K562 (cell line): ENCODE measurements around the gene HNRNPH3. TPM values are rescaled to one million over a fixed set of nuclear protein-coding genes. Genes with fewer than 3 reads are reported as not detected.

Source experiments
- ATAC-seq: fragments of 200-7000 bp; cut with Tn5 transposase; 3 replicates; pipeline ENCODE4 v1.9.1; 2020; ENCODE audit warnings: moderate library complexity
- BruUV-seq: library from RNA; stranded (reverse); fragments of 400-500 nt; replicated peaks from 2 replicates; lab custom pipeline; 2021; lab: Mats Ljungman, UMichigan
- CTCF ChIA-PET: fragments of 300-600 bp; formaldehyde crosslinking; extraction: SDS; loops from one replicate; lab custom pipeline; 2021; ENCODE audit warnings: low intra/inter-chr PET ratio; lab: Yijun Ruan, JAX
- POLR2A ChIA-PET: fragments of 300-600, 350-650 bp; sonication (Branson Sonifier 250); formaldehyde crosslinking; extraction: SDS; loops from one replicate; lab custom pipeline; 2021; ENCODE audit warnings: antibody characterized with exemption, inconsistent platforms; lab: Yijun Ruan, JAX
- DNase-seq, 4 experiments: peaks; one replicate each; pipeline versions ENCODE4 v3.0.0 to v3.0.0-alpha.2; 2011 to 2018; ENCODE audit warnings: low spot score in 3 of 4, mixed read lengths in 3 of 4; ENCODE audit errors: extremely low read depth in 1 of 4
- FAIRE-seq: peaks from 2 replicates; lab custom pipeline; 2011; peaks lifted over from hg19 to GRCh38; lab: Jason Lieb, UNC
- H2AFZ ChIP-seq: 2 replicates; pipeline ENCODE4 v1.6.0; 2011; ENCODE audit warnings: low read depth, low read length, control low read depth, inconsistent platforms
- H3K27ac ChIP-seq: fragments of 200-600 bp; 3 replicates; pipeline ENCODE4 v1.8.0; 2011; ENCODE audit warnings: low read depth, mild to moderate bottlenecking, control low read depth, inconsistent platforms, low read length, moderate library complexity, mixed read lengths; ENCODE audit errors: extremely low read depth
- H3K27me3 ChIP-seq, 2 experiments: fragments of 300-600 bp in 1 of 2; 2 replicates in 1 of 2; 3 replicates in 1 of 2; pipeline versions ENCODE4 v1.6.0 to v1.8.0; 2011; ENCODE audit warnings: inconsistent platforms in 2 of 2, low read length in 2 of 2, mild to moderate bottlenecking in 1 of 2, mixed read lengths in 1 of 2, moderate library complexity in 1 of 2; ENCODE audit not compliant: control insufficient read depth in 2 of 2, insufficient read depth in 2 of 2
- H3K36me3 ChIP-seq: fragments of 300-600 bp; 3 replicates; pipeline ENCODE4 v1.8.0; 2011; ENCODE audit warnings: mild to moderate bottlenecking, low read length, inconsistent platforms; ENCODE audit not compliant: control insufficient read depth, insufficient read depth
- H3K4me1 ChIP-seq, 2 experiments: fragments of 200-600 bp in 1 of 2; replicated peaks in 1 of 2; 2 replicates in 1 of 2; 3 replicates in 1 of 2; pipeline versions ENCODE4 v1.5.1 to v1.8.0; 2011; ENCODE audit warnings: inconsistent platforms in 2 of 2, low read length in 2 of 2, mild to moderate bottlenecking in 1 of 2, mixed read lengths in 1 of 2, moderate library complexity in 1 of 2; ENCODE audit not compliant: control insufficient read depth in 2 of 2, insufficient read depth in 2 of 2
- H3K4me2 ChIP-seq: 2 replicates; pipeline ENCODE4 v1.6.1; 2011; ENCODE audit warnings: low read length, control low read depth, inconsistent platforms, mixed read lengths; ENCODE audit not compliant: insufficient read depth
- H3K4me3 ChIP-seq: fragments of 200-600 bp; sonication (generic), shearing (Covaris generic); 2 replicates; pipeline ENCODE4 v1.5.1; 2016; ENCODE audit warnings: control low read depth, inconsistent platforms
- H3K79me2 ChIP-seq: fragments of 200-600 bp; 3 replicates; pipeline ENCODE4 v1.8.0; 2011; ENCODE audit warnings: low read length, inconsistent platforms; ENCODE audit not compliant: control insufficient read depth, insufficient read depth
- H3K9ac ChIP-seq, 2 experiments: 2 replicates each; pipeline versions ENCODE4 v1.6.0 to v1.6.1; 2011; ENCODE audit warnings: low read depth in 2 of 2, low read length in 2 of 2, control low read depth in 1 of 2, inconsistent platforms in 1 of 2, mild to moderate bottlenecking in 1 of 2, mixed read lengths in 1 of 2; ENCODE audit not compliant: insufficient read depth in 1 of 2
- H3K9me1 ChIP-seq: one replicate; pipeline ENCODE4 v1.6.0; 2011; ENCODE audit warnings: inconsistent platforms, mild to moderate bottlenecking, low read length, moderate library complexity; ENCODE audit not compliant: control insufficient read depth, insufficient read depth
- H3K9me3 ChIP-seq: replicated peaks from 2 replicates; pipeline ENCODE4 v1.5.1; 2011; ENCODE audit warnings: low read depth, low read length, inconsistent platforms; ENCODE audit not compliant: control insufficient read depth, insufficient read depth
- H4K20me1 ChIP-seq: replicated peaks from 2 replicates; pipeline ENCODE4 v1.6.1; 2011; ENCODE audit warnings: low read length, inconsistent platforms, mixed read lengths; ENCODE audit not compliant: control insufficient read depth, insufficient read depth
- CSDE1 ChIP-seq, 2 experiments: fragments of 450-650 bp; IDR thresholded peaks; 2 replicates each; pipeline ENCODE4 v1.6.1; 2016; ENCODE audit warnings: mild to moderate bottlenecking in 1 of 2
- ESRRA ChIP-seq: fragments of 450-650 bp; IDR thresholded peaks from 2 replicates; pipeline ENCODE4 v1.6.1; 2014; ENCODE audit warnings: low read depth, mild to moderate bottlenecking, moderate library complexity, borderline replicate concordance
- GABPB1 ChIP-seq: sonication (generic); formaldehyde crosslinking; IDR thresholded peaks from 2 replicates; pipeline ENCODE4 v1.8.0; 2022; ENCODE audit warnings: mild to moderate bottlenecking, missing genetic modification reagents
- MAZ ChIP-seq, 2 experiments: fragments of 450-650 bp in 1 of 2; sonication (generic) in 1 of 2; formaldehyde crosslinking; IDR thresholded peaks in 1 of 2; conservative IDR thresholded peaks in 1 of 2; 2 replicates each; pipeline versions ENCODE4 v1.4.0 to v1.5.0; 2020; ENCODE audit warnings: mild to moderate bottlenecking in 1 of 2, missing genetic modification reagents in 1 of 2
- MTA1 ChIP-seq: fragments of 450-650 bp; IDR thresholded peaks from 2 replicates; pipeline ENCODE4 v1.6.1; 2017; ENCODE audit warnings: borderline replicate concordance
- PHF21A ChIP-seq: fragments of 450-650 bp; IDR thresholded peaks from 2 replicates; pipeline ENCODE4 v1.6.1; 2017; ENCODE audit warnings: low read depth, borderline replicate concordance
- SOX6 ChIP-seq: fragments of 450-650 bp; IDR thresholded peaks from 2 replicates; pipeline ENCODE4 v1.6.1; 2014; ENCODE audit warnings: mild to moderate bottlenecking
- ZNF134 ChIP-seq: fragments of 250-450 bp; sonication (Bioruptor Pico); conservative IDR thresholded peaks from 2 replicates; pipeline ENCODE4 v1.4.0; 2020
- ZNF184 ChIP-seq: sonication (generic); formaldehyde crosslinking; IDR thresholded peaks from 2 replicates; pipeline ENCODE4 v1.5.0; 2020; ENCODE audit warnings: missing genetic modification reagents
- ZNF239 ChIP-seq: fragments of 250-450 bp; sonication (Bioruptor Pico); IDR thresholded peaks from 2 replicates; pipeline ENCODE4 v1.4.0; 2020; ENCODE audit warnings: mild to moderate bottlenecking
- ZNF586 ChIP-seq: fragments of 450-650 bp; formaldehyde crosslinking; conservative IDR thresholded peaks from 2 replicates; pipeline ENCODE4 v1.4.0; 2020; ENCODE audit warnings: mild to moderate bottlenecking, moderate library complexity
- WGBS: fragments of 100-300 bp; shearing (Covaris generic); methylation state at CpG from one replicate; pipeline ENCODE4 v1.1.6; 2016; ENCODE audit warnings: low coverage, mixed read lengths; ENCODE audit not compliant: insufficient coverage; ENCODE audit errors: missing lambda C conversion rate; 5-methylcytosine and 5-hydroxymethylcytosine counted together
- in situ Hi-C: fragments of 300-500 bp; cut with MboI; formaldehyde crosslinking; loops from 4 replicates; pipeline ENCODE4 v1.15.0; 2018; ENCODE audit warnings: inconsistent platforms, mixed read lengths
- intact Hi-C: fragments of 100-400 bp; cut with micrococcal nuclease; formaldehyde crosslinking; loops from 2 replicates; pipeline ENCODE4 v1.14.2; 2022
- polyA plus RNA-seq, 8 experiments: library from polyadenylated mRNA; depleted of rRNA in 4 of 8; stranded (reverse) in 5 of 8; unstranded in 3 of 8; fragments of >200 nt; fragmentation: Nextera tagmentation in 2 of 8; fragmentation: Illumina TruSeq in 1 of 8; extraction: Ambion mirVana in 2 of 8; extraction: Trizol in 1 of 8; gene quantifications; 2 replicates each; pipeline versions ENCODE4 v1.2.1 to v1.2.3, GENCODE V29; 2011 to 2014; ENCODE audit warnings: inconsistent platforms in 1 of 8, missing spikeins in 1 of 8
- total RNA-seq, 7 experiments: library from RNA; depleted of rRNA in 6 of 7; stranded (reverse); fragments of >200 nt in 6 of 7; fragmentation: Illumina TruSeq in 2 of 7; extraction: Trizol in 2 of 7; gene quantifications; 2 replicates each; pipeline versions ENCODE4 v1.2.1 to v1.2.3, GENCODE V29; 2011 to 2021; ENCODE audit warnings: low replicate concordance in 1 of 7
- TF ChIP-seq, protein P1 (sequence below), 3 experiments: IDR thresholded peaks in 2 of 3; conservative IDR thresholded peaks in 1 of 3; 2 replicates each; pipeline ENCODE4 v1.5.1; 2011 to 2012; ENCODE audit warnings: low read length in 3 of 3, mild to moderate bottlenecking in 3 of 3, control low read depth in 2 of 3, improper control_type of control experiment in 1 of 3, inconsistent platforms in 1 of 3, low read depth in 1 of 3, mixed read lengths in 1 of 3, moderate library complexity in 1 of 3; ENCODE audit not compliant: insufficient read depth in 2 of 3
- TF ChIP-seq, protein P2 (sequence below): sonication (generic); formaldehyde crosslinking; IDR thresholded peaks from 2 replicates; pipeline ENCODE4 v1.8.1; 2023; ENCODE audit warnings: mild to moderate bottlenecking, missing genetic modification reagents

Gene HNRNPH3
- total and polyA plus RNA-seq, 9 of the 15 experiments (the other 6 are each of a cell fraction or from before 2014, with no cell fraction given), result 52.8 to 562 (median 152) TPM

DNA sequence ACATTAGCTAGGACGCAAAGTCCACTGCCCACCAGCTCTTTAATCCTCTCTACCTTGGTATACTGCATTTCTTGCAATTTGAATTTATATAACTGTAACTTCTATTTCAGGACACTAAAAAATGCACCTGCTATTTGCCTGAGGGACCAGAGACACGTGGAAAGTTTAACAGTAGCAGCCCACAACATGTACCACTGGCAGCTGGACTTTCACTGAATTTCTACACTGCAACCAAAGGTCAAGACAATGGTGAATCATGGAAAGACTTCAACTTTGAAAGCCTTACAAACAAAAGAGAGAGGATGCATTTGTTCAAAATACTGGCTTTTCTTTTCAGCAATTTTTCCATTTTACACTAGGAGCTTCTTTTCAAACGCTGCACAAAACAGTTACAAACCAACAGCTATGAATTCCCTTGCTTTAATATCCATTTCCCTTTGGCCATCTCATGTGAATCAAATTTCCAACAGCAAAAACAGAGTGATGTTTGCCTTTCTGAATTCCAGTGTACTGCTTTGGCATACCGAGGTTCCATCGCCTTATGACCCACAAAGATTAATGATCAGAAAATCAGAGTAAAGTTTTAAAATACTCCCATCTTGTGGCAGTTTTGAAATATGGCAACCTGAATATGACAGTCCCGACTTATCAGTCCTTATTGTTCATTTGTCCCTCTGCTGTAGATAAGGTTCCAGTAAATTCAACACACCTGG, 29.9 kb upstream of the HNRNPH3 start:
- ATAC-seq, result peak; percentile 84
- H3K79me2 ChIP-seq, result no peaks in the 10 kb centered on the region
- no peaks in the 10 kb centered on the region for H3K9me1 ChIP-seq
- H3K27me3 ChIP-seq, result no peaks in the 10 kb centered on the region
- no peak overlapping the region for H3K4me2 ChIP-seq
- 27% methylated on average over 6 of the region's 6 CpGs for WGBS
- peak; percentile 89 for FAIRE-seq
- no TSS peak for BruUV-seq
- intact Hi-C loops (loop anchor here (1.0 to 5.0 kb wide), 4 partner anchors 90 to 514 kb away; no protein-coding TSS in a partner anchor), in situ Hi-C loops (loop anchor here (5.0 to 10.0 kb wide), 3 partner anchors 90 to 517 kb away; no protein-coding TSS in a partner anchor)
- ChIA-PET CTCF (interaction anchor here (1.2 to 1.8 kb wide), 2 partner anchors 90 to 447 kb away, joined by 4 to 11 read pairs; no protein-coding TSS in a partner anchor), POLR2A (interaction anchor here (1.0 to 1.4 kb wide), 5 partner anchors 11 to 89 kb away, joined by 3 to 7 read pairs (median 4); partner anchors contain the start of genes HNRNPH3 and PBLD)
- H3K4me3 ChIP-seq, result no peak overlapping the region
- no peaks in the 10 kb centered on the region for H3K9me3 ChIP-seq
- no peaks in the 10 kb centered on the region for H3K36me3 ChIP-seq
- no peak overlapping the region for H3K9ac ChIP-seq
- DNase-seq, result peak; percentile 49 to 55 (median 50)
- H2AFZ ChIP-seq, result no peak overlapping the region
- H3K4me1 ChIP-seq, result no peaks in the 10 kb centered on the region
- H3K27ac ChIP-seq, result no peak overlapping the region
- H4K20me1 ChIP-seq, result no peaks in the 10 kb centered on the region
- TF ChIP-seq ZNF239 (CRISPR knock-in tag), result no peak
- no peak for TF ChIP-seq ZNF184
- no peak for TF ChIP-seq GABPB1 (CRISPR knock-in tag)
- TF ChIP-seq, protein P1, sequence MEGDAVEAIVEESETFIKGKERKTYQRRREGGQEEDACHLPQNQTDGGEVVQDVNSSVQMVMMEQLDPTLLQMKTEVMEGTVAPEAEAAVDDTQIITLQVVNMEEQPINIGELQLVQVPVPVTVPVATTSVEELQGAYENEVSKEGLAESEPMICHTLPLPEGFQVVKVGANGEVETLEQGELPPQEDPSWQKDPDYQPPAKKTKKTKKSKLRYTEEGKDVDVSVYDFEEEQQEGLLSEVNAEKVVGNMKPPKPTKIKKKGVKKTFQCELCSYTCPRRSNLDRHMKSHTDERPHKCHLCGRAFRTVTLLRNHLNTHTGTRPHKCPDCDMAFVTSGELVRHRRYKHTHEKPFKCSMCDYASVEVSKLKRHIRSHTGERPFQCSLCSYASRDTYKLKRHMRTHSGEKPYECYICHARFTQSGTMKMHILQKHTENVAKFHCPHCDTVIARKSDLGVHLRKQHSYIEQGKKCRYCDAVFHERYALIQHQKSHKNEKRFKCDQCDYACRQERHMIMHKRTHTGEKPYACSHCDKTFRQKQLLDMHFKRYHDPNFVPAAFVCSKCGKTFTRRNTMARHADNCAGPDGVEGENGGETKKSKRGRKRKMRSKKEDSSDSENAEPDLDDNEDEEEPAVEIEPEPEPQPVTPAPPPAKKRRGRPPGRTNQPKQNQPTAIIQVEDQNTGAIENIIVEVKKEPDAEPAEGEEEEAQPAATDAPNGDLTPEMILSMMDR (IDR thresholded peaks at IDR 0.05 in 2 of 3, conservative IDR thresholded peaks at IDR 0.05 in 1 of 3; ENCODE audit: insufficient read depth in 2 of 3, low read depth in 1 of 3, low read length in 3 of 3), result peak; percentile 40 to 84 (median 66); a peak in 5 of 6 replicates
- no peak for TF ChIP-seq MAZ (CRISPR knock-in tag; conservative IDR thresholded peaks at IDR 0.05 in 1 of 2, IDR thresholded peaks at IDR 0.05 in 1 of 2)
- no peak for TF ChIP-seq CSDE1 (IDR thresholded peaks at IDR 0.05)
- 0 out of 2 replicates have a peak, but pooled peaks have one; percentile 24 for TF ChIP-seq ZNF134
- TF ChIP-seq PHF21A, result no peak
- TF ChIP-seq SOX6, result peak; percentile 81
- no peak for TF ChIP-seq ESRRA
- TF ChIP-seq ZNF586 (CRISPR knock-in tag), result no peak
- no peak for TF ChIP-seq MTA1
- TF ChIP-seq, protein P2, sequence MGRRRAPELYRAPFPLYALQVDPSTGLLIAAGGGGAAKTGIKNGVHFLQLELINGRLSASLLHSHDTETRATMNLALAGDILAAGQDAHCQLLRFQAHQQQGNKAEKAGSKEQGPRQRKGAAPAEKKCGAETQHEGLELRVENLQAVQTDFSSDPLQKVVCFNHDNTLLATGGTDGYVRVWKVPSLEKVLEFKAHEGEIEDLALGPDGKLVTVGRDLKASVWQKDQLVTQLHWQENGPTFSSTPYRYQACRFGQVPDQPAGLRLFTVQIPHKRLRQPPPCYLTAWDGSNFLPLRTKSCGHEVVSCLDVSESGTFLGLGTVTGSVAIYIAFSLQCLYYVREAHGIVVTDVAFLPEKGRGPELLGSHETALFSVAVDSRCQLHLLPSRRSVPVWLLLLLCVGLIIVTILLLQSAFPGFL (CRISPR knock-in tag), result no peak
